CD4-positive, alpha-beta T cell treated with Interleukin-6 at 100 ng/mL for 8 hours (primary cell): ENCODE measurements around the gene CEBPB.
A peak's percentile ranks its signal among the peaks of the same experiment; 100 is the strongest.
"Not testable (repeated sequence)": the region's sequence is repeated elsewhere in the genome, so short reads cannot be mapped to it uniquely, and the experiment has no call there.

ENCODE experiments used
- DNase-seq: peaks from one replicate; pipeline ENCODE4 v3.0.0-alpha.2; 2020; ENCODE audit warnings: mixed read lengths, low spot score

Gene CEBPB

GRCh38 chr20:50190251-50191064 lies at the start of gene CEBPB:
CEBPB (plus strand) TSS chr20:50190830; CDS start chr20:50191034, 204 bp downstream.
- DNase-seq, result peak; percentile 81

DNA sequence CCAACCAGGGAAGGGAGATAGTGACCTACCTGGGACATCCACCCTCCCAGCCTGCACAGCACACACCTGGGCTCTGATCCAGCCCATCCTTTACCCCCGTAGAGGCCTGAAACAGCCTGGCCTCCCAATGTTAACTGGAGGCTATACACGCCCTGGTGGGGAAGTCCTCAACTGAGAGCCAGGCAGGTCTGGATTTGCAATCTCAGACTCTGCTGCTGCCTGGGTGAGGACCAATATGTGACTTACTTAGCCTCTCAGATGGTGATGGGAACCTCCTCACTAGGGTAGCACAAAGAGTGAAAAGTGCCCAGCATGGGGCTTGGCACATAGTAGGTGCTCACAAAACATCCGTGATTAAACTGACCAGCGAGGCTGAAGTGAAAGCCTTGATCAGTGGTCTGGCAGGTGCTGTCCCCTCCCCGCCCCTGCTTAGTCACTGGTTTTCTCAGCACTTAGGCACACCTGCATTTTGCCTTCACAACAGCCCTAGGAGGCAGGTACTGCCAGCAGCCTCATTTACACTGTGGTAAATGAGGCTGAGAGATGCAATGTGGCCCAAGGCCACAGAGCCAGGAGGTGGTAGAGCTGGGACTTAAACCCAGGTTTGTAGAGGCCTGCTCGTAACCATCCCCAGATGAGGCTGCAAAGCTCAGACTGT lies 49.5 kb upstream of the CEBPB start:
- no peak for DNase-seq

DNA sequence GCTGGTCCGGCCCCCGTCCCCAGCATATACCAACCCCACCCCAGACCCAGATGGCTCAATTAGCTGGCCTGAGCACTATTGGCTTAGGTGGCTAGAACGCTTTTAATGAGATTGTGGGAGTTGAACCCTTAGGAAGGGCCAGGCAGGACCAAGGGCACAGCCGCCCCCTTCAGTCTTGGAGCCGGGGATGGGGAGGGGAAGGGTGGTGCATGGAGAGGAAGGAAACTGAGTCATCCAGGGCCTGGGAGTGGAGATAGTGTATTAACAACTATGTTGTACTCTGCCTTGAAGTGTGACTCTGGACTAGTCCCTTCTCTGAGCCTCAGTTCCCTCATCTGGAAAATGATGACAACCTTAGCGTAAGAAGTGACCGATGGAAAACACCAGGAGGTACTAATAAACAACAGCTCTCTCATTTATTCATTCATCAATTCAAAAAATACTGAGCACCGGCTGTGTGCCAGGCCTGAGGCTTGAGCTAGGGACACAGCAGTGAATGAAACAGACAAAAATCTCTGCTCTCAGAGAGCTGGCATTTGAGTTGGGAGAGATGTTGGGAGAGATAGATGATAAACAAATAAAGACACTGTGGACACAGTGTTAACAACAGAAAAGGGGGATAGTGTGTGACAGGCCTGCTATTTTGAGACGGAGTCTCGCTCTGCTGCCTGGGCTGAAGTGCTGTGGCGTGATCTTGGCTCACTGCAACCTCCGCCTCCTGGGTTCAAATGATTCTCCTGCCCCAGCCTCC lies 48.6 kb upstream of the CEBPB start:
- no peak for DNase-seq

DNA sequence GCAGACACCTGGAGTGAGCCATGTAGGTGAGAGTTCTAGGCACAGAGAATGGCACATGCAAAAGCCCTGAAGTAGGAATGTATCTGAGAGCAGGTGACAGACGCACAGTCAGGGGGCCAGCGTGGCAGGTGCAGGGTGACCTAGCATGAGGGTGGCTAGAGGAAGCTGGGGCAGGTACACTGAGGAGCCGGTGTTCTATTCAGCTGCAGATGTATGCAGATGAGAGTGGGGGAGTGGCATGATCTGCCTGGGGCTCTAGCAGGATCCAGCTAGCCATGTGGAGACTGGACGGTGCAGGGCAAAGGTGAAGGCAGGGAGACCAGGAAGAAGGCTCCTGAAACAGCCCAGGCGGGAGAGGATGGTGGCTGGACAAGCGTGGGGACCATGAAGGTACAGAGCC lies 47.8 kb upstream of the CEBPB start:
- DNase-seq, result no peak

DNA sequence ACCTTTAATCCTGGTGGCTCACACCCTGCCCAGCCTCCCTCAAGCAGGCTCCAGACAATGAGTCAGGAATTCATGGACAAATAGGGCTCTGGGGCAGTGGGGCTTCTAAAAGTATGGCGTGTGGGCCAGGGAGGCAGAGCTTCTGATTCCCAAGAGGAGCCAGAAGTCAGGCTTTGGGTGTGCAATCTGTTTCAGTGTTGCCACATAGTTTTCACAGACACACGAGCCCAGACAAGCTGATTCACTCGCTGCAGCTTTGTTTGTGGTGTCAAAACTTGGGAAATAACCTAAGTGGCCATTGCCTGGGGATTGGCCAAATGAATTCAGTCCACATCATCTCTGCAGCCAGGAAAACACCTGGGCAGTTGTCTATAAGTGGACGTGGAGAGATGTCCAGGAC lies 46.3 kb upstream of the CEBPB start:
- DNase-seq, result no peak

DNA sequence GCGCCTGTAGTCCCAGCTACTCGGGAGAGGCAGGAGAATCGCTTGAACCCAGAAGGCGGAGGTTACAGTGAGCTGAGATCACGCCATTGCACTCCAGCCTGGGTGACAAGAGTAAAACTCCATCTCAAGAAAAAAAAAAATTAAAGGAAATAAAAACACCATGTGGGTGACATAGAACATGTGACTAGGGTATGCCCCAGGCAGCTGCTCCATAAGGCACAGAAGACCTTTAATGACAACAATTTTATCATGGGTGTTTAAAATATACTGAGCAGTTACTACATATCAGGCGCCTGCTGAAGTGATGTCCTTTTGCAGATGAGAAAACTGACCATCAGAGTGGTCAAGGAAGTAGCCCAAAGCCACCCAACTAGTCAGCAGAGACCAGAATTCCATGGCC lies 45.1 kb upstream of the CEBPB start:
- DNase-seq, result no peak

DNA sequence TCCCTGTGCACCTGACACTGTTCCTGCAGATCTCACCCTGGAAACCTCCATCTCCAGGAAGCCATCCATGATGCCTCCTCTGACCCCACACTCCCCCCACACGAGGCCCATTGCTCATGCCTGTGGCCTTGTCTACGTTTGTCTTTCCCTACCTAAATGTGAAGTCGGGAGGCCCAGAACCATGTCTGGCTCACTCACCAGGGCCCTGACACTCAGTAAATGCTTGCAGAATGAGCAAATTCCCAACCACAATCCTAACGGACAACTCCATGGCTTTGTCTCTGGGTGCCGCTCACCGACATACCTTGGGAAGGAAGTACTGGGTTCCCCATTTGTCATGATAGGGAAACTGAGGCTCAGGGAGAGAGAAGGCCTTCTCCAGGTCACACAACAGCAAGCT lies 44.4 kb upstream of the CEBPB start:
- DNase-seq, result no peak

- DNase-seq, result peak; percentile 82
Observed at GRCh38 chr20:50146732-50147662, 43.6 kb upstream of the CEBPB start.

DNA sequence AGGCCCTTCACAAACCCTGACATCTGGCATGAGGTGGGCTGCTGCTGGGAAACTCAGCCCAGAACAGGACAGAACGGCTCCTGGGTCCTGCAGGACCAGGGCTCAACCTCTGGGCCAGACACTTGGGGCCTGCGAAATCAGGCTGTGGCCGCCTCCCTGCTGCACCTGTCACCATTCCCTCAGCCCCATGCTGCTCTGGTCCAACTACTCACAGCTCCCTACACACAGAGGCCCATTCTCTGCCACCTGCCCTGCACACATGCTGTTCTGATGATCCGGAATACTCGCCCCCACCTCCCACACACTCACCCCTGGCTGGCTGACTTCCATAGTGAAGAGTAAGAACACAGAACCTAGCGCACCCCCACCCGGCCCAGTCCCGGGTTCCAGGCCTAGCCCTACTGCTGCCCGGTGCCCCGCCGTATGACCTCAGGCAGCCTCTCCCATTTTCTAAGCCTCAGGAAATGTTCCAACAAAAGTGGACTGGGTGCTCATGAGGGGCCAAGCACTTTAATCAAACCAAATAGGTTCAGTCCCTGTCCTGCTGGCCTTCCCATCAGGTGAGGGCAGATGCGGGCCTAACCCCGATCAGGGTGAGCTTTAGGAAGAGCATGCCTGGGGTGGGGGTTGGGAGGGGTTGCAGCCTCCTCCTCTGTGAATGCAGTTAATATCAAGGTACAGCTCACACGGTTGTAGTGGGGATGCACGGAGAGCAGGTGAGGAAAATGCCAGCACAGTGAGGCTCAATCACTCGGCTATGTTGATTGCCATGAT lies 41.0 kb upstream of the CEBPB start:
- DNase-seq, result no peak

DNA sequence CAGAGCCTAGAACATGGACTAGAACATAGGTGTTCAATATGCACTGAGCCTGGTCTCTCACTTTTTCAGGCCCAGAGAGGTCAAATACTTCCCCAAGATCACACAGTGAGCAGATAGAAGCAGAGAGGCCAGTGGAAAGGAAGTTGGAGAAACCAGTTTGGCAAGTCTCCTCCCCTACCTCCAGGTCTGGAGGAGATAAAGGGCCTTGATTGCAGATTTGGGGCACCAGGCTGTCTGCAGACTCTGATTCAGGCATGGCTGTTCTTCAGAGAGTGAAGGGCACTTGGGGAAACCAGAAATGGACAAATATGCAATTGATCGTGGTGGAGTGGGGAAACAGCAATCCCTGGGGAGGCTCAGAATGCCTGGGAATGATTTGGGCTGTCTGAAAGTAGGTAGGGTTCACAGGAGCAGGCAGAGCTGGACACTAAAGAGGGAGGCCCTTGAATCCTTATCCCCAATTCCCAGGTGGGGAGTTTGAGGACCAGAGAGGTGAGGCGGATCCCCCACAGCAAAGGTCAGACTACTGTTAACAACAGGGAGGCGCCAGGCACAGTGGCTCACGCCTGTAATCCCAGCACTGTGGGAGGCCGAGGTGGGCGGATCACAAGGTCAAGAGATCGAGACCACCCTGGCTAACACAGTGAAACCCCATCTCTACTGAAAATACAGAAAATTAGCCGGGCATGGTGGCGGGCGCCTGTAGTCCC lies 39.4 kb upstream of the CEBPB start:
- no peak for DNase-seq

- DNase-seq, result no peak
Observed at GRCh38 chr20:50152394-50153152, 38.1 kb upstream of the CEBPB start.

DNA sequence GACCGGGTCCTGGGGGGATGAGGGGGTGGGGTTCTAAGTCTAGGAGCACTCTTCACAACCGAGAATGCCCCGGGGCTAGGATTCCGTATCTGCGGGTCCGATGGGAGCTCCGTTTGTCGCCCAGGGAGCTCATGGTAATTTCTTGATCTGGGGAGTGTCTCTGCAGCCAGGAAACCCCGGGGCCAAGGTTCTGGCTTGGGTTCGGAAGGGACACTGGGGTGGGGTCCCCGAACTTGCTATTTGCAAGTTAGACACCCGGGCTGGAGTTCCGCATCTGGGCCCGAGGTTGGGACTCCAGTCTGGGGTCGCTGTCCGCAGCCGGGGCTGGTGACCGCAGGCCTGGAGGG lies 37.5 kb upstream of the CEBPB start:
- no peak for DNase-seq

DNA sequence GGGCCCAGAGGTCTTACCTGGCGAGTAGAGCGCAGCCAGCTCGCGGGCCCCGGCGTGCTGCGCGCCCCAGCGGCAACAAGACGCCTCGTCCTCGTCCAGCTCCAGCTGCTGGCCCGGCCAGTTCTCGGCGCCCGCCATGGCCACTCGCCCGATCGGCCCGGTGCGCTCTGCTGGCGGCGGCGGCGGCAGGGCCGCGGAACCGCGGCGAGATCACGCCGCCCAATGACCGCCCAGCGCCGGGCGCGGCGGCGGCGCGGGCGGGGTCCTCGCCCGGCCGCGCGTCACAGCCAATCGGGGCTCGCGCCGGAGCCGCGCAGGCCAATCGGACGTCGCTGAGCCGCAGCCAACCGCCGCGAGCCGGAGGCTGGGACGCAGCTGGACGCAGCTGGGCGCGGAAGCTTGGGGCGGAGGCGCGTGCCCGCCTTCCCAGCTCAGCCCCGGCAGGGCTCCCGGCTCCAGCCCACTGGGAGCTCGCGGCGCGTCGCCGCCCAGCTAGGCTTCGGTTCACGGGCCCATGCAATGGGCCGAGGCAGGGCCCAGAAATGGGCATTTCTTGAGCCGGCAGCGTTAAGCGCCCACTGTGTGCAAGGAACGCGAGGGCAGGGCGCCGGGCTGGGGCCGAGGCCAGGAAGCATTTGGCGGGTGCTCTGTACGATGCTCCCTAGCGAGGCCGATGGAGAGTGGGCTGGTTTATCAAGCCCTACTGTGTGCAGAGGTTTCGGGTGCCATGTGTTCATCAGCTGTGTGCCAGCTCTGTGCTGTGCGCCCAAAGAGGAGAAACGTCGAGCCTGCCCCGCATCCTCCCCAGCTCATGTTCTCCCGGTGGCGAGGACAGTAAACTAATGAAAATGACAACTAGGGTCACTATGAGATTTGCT lies 36.9 kb upstream of the CEBPB start, which contains the start of gene PEDS1:
Gene PEDS1, minus strand, starts transcription at position 224 of the 878 bp plus-strand sequence. Its CDS starts 86 bp downstream, at position 138.
- DNase-seq, result peak; percentile 82

- not testable (repeated sequence) for DNase-seq
Observed at GRCh38 chr20:50161494-50161893, 29.1 kb upstream of the CEBPB start.

DNA sequence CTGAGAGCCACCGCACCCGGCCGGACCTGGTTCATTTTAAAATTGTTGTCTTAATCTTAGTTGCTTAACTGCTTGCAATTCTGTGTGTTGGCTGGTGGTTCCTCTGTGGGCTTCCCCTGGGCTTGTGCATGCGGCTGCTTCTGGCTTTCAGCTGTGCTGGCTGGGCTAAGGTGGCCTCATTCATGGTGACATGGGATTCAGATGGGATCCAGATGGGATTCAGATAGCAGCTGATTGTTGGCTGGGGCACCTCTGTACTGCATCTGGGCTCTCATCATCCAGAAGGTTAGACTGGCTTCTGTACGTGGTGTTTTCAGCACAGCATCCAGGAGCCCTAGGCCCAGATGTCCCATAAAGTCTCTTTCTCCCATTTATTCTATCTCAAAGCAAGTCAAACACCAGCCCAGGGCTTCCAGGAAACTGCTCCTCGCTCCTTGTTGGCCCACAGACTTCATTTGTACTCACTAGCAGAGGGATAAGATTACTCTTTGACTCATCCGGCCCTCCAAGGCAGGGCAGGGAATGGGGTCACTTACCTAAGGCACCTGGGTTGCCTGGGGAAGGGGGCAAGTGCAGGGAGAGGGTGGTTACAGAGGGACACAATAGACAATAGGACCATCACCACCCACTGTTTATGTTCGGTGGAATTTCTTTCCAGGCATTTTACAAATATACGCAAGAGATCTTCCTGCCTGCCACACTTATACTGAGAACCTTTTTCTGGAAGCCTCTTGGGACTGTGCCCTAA lies 26.9 kb upstream of the CEBPB start:
- DNase-seq, result no peak

DNA sequence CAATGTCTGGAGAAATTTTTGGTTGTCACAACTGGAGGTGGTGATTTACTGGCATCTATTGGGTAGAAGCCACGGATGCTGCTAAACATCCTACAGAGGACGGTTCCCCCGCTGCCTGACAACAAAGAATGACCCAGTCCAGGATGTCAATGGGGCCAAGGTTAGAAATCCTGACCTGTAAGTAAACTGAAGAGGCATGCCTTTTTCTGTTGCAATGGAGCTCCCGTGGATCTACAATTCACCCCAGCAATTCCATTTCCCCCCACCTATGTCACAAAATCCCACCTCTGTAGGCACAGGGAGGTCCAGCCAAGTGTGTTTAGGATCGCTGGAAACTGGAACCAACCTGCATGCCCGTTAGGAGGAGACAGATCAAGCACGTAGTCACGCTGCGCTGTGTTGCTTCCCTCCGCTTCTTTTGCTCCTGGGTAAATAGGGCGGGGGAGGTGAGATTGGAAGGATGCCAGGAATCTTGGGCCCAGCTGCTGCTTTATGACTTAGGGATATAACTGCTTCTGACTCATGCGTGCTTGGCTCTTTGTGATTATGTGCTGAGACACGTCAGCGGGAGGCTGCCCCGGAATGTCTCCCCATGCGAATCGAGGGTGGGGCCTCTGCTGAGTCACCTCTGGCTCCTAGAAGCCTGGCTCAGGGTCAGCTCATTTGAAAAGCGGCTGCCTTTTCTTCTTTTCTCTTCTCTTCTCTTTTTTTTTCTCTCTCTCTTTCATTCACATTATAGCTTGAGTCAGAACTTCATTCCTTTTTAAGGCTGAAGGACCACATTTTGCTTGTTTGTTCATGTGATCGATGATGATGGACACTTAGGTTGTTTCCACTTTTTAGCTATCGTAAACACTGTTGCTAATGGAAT lies 24.7 kb upstream of the CEBPB start:
- DNase-seq, result peak; percentile 79

GRCh38 chr20:50169329-50169823 lies 21.3 kb upstream of the CEBPB start:
- DNase-seq, result peak; percentile 75
